ENCODE results near the gene DGCR8.
A peak's percentile ranks its signal among the peaks of the same experiment; 100 is the strongest.

The DGCR8 gene

DNA sequence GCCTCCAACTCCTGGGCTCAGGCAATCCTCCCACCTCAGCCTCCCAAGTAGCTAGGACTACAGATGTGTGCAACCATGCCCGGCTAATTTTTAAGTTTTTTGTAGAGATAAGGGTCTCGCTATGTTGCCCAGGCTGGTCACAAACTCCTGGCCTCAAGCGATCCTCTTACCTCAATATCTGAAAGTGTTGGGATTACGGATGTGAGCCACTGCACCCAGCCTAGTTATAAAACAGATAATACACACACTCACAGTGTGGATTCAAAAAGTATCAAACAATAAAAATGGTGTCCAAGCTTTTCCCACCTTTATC lies 71.2 kb downstream of the DGCR8 start:
- TF ChIP-seq, protein P1, sequence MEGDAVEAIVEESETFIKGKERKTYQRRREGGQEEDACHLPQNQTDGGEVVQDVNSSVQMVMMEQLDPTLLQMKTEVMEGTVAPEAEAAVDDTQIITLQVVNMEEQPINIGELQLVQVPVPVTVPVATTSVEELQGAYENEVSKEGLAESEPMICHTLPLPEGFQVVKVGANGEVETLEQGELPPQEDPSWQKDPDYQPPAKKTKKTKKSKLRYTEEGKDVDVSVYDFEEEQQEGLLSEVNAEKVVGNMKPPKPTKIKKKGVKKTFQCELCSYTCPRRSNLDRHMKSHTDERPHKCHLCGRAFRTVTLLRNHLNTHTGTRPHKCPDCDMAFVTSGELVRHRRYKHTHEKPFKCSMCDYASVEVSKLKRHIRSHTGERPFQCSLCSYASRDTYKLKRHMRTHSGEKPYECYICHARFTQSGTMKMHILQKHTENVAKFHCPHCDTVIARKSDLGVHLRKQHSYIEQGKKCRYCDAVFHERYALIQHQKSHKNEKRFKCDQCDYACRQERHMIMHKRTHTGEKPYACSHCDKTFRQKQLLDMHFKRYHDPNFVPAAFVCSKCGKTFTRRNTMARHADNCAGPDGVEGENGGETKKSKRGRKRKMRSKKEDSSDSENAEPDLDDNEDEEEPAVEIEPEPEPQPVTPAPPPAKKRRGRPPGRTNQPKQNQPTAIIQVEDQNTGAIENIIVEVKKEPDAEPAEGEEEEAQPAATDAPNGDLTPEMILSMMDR (IDR thresholded peaks at IDR 0.05; ENCODE audit: low read depth, low read length), result no peak
- DNase-seq (ENCODE audit: extremely low read depth, low read depth), result no peak

DNA sequence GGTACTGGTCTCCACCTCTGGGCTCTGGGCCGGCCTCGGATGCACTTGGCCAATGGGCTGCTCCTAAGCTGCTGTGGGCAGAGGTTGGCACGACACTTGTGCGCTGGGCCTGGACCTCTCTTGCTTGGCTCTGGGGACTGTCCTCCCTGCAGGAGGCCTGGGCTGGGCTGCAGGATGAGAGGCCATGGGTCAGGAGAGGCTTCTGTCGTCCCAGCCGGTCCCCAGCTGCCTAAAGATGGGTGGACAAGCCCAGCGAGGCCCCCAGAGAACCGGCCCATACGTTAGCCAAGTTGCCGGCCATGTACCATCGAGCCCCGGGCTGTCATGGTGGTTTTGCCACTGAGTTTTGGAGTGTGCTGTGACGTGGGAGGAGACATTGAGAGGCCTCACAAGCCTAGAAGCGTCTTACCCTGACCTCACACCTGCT lies 72.4 kb downstream of the DGCR8 start:
- TF ChIP-seq, protein P1 (IDR thresholded peaks at IDR 0.05; ENCODE audit: low read depth, low read length), result no peak

DNA sequence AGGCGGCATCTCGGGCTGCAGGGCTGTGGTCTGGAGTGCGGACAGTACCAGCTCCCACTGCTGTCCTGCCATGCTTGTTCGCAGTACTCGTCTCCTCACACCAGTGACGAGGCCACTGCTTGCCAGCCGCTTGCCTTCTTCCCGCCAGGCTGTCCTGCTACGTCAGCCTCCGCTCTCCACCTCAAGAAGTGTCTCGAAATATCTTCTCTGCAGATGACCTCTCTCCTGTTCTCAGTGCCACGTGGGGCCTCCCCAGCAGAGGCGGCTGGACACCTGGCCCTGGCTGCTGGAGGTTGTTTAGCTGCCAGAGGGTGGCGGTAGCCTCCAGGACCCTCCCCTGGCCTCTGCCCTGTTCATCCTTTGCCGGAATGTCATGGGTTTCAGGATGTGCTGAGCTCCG lies 73.9 kb downstream of the DGCR8 start:
- TF ChIP-seq, protein P1 (IDR thresholded peaks at IDR 0.05; ENCODE audit: low read depth, low read length), result no peak
- no peak for DNase-seq (ENCODE audit: extremely low read depth, low read depth)

More for the DNA sequence above, 72.4 kb downstream of the DGCR8 start:
- DNase-seq (ENCODE audit: extremely low read depth, low read depth), result no peak

DNA sequence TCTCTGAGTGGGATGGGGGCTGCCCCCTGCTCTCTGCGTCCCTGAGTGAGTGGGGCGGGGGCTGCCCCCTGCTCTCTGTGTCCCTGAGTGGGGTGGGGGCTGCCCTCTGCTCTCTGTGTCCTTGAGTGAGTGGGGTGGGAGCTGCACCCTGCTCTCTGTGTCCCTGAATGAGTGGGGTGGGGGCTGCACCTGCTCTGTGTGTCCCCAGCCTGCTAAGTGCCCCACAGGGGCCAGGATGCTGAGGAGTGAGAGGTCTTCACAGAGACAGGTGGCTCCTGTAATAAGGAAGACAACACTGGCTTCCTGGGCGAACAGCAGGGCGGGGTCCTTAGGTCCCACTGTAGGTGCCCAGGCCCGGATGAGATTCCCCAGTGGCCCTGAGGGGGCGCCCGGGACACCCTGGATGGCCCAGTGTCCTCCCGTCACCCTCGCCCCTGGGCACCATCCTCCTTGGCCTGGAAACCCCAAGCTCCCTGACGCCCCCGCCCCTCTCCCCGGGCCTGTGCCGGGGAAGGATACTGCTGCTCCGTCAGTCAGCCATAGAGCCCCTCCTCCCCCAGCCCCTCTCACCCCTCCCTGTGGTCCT lies 74.7 kb downstream of the DGCR8 start:
- no peak for DNase-seq (ENCODE audit: extremely low read depth, low read depth)
- TF ChIP-seq, protein P1 (IDR thresholded peaks at IDR 0.05; ENCODE audit: low read depth, low read length), result no peak; the same call in 1 of the 2 replicates

DNA sequence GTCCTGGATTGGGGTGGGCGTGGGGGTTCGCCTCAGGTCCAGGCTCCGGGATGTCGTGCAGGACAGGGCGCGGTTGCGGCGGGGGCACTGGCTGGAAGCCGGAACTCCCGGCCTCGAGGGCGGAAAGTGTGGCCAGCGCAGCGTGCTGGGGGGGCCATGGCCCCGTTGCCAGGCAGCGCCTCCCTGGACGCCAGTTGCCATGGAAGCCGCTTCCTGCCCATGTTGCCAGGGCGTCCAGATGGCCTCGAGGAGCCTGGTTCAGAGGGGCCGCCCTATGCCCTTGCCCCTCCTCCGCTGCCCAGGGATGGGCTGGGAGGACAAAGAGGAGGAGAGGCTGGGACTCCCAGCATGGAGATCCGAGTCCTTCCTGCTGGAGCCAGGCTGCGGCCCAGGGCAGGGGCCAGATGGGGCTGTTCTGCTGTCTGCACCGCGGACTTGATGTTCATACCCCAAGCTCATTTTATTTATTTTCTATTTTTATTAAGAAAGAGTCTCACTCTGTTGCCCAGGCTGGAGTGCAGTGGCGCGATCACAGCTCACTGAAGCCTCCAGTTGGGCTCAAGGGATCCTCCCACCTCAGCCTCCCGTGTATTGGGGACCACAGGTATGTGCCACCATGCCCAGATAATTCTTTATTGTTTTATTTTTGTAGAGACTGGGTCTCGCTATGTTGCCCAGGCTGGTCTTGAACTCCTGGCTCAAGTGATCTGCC lies 75.4 kb downstream of the DGCR8 start:
- TF ChIP-seq, protein P1 (IDR thresholded peaks at IDR 0.05; ENCODE audit: low read depth, low read length), result no peak
- DNase-seq (ENCODE audit: extremely low read depth, low read depth), result peak; percentile 44

DNA sequence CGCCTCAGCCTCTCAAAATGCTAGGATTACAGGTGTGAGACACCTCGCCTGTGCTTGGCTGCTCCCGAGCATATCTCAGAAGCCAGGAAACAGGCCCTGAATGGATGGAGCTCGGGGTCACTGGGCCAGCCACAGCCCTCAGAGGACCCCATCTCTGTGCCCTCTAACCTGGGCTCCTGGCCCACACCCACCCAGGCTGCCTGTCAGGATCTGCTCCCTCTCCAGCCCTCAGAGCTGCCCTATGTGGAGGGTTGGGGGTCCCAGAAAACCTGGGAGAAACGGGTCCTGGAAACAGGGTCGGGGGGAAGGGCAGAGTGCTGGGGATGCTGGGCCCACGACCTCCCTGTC lies 76.0 kb downstream of the DGCR8 start:
- no peak for DNase-seq (ENCODE audit: extremely low read depth, low read depth)
- TF ChIP-seq, protein P1 (IDR thresholded peaks at IDR 0.05; ENCODE audit: low read depth, low read length), result no peak

DNA sequence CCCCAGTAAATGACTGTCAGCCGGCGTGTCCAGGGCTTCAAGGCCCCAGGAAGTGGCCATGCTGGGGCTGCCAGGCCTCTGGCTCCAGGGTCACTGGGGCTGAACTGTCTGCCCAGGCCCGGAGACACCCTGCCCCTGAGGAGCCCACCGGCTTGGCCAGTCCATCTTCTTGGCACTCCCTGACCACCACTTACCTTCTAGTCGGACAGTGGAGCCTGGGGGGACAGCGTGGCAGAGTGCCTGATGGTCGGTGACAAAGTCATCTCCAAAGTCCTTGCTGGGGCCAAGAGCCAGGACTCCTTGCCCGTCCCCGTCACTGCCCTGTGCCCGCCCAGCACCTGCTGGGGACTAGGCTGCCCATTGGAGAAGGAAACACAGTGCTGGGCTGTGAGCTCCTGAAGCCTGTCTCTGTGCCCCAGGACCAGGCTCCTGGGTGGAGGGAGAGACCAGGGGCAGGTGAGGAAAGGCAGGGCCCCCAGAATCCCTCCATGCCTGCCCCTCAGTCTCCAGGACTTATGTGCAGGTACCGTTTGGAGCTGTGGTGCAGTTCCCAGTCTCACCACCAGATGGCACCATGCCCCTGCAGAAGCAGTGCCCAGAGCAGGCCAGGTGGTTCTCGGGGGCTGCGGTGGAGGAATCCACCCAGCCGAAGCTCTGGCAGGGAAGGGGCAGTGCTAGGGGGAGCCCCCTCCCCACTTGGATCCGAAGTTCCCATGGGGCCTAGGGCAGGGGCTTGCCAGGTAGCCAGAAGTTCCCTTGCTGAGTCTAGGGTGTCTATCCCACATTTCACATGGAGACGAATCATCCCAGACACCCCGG lies 76.8 kb downstream of the DGCR8 start:
- peak; percentile 20 for DNase-seq (ENCODE audit: extremely low read depth, low read depth)
- TF ChIP-seq, protein P1 (IDR thresholded peaks at IDR 0.05; ENCODE audit: low read depth, low read length), result peak; percentile 97
